Measurements from ENCODE around the gene PHLPP1.

The PHLPP1 gene

GRCh38 chr18:63016270-63016669, 300.9 kb downstream of the PHLPP1 start:
- peak; percentile 46 for DNase-seq (ENCODE audit: low read depth)

- no peak for DNase-seq (ENCODE audit: low read depth)
Observed at GRCh38 chr18:63017076-63017475, 301.7 kb downstream of the PHLPP1 start.

- DNase-seq (ENCODE audit: low read depth): no peak
Observed at GRCh38 chr18:63017977-63018376, 302.6 kb downstream of the PHLPP1 start.

GRCh38 chr18:63022429-63023022, 307.2 kb downstream of the PHLPP1 start:
- no peak for DNase-seq (ENCODE audit: low read depth)

GRCh38 chr18:63025251-63026090, 310.1 kb downstream of the PHLPP1 start:
- no peak for DNase-seq (ENCODE audit: low read depth)

- DNase-seq (ENCODE audit: low read depth): no peak
Observed at GRCh38 chr18:63028380-63028779, 313.0 kb downstream of the PHLPP1 start.

Data from fibroblast of gingiva (primary cell).